ENCODE results near the gene TTLL4. TPM values are rescaled to one million over a fixed set of nuclear protein-coding genes. Genes with fewer than 3 reads are reported as not detected.

Gene TTLL4
- total and polyA plus RNA-seq, 4 donors: 1.9 to 36.3 (median 25.5) TPM

- Histone ChIP-seq H3K4me3 (ENCODE audit: low read length in 2 of 2) (no peak overlapping the region), H3K36me3 (ENCODE audit: control insufficient read depth in 1 of 2, insufficient read depth in 2 of 2, low read length in 1 of 2) (no peaks in the 10 kb centered on the region), H3K27ac (ENCODE audit: low read depth in 1 of 2, low read length in 2 of 2) (no peak overlapping the region), H3K4me1 (ENCODE audit: control insufficient read depth in 1 of 2, insufficient read depth in 2 of 2, low read length in 2 of 2) (no peaks in the 10 kb centered on the region), H3K9me3 (ENCODE audit: control insufficient read depth, low read length) (no peaks in the 10 kb centered on the region), H3K27me3 (ENCODE audit: control insufficient read depth in 1 of 2, insufficient read depth in 2 of 2, low read length in 1 of 2) (no peaks in the 10 kb centered on the region)
- ATAC-seq (ENCODE audit: low FRiP score): no peak
- intact Hi-C loops (cut with DNase I): loop anchor here in 1 of 2 donors (2.0 to 5.0 kb wide), 2 partner anchors 97 to 137 kb away; no protein-coding TSS in a partner anchor
- 84 to 89% methylated on average over 8 of the region's 8 CpGs for WGBS, 2 donors
- DNase-seq: no peak
Observed at GRCh38 chr2:218709908-218710307, 727 bp upstream of the TTLL4 start.

- 35 to 41% methylated on average over 14 of the region's 14 CpGs for WGBS, 2 donors
- peak overlapping the region in 1 of 2 donors; percentile 3 for H3K4me3 ChIP-seq (ENCODE audit: low read length in 2 of 2)
- peak; percentile 12 for ATAC-seq (ENCODE audit: low FRiP score)
- H3K4me1 ChIP-seq (ENCODE audit: control insufficient read depth in 1 of 2, insufficient read depth in 2 of 2, low read length in 2 of 2): no peaks in the 10 kb centered on the region
- H3K27me3 ChIP-seq (ENCODE audit: control insufficient read depth in 1 of 2, insufficient read depth in 2 of 2, low read length in 1 of 2): no peaks in the 10 kb centered on the region
- H3K27ac ChIP-seq (ENCODE audit: low read depth in 1 of 2, low read length in 2 of 2): no peak overlapping the region
- H3K36me3 ChIP-seq (ENCODE audit: control insufficient read depth in 1 of 2, insufficient read depth in 2 of 2, low read length in 1 of 2): no peaks in the 10 kb centered on the region
- intact Hi-C loops (cut with DNase I): loop anchor here in 1 of 2 donors (2.0 to 5.0 kb wide), 2 partner anchors 97 to 136 kb away; no protein-coding TSS in a partner anchor
- no peaks in the 10 kb centered on the region for H3K9me3 ChIP-seq (ENCODE audit: control insufficient read depth, low read length)
- DNase-seq: no peak
Observed at GRCh38 chr2:218710334-218710686, 325 bp upstream of the TTLL4 start.

GRCh38 chr2:218711550-218711929 lies 905 bp downstream of the TTLL4 start:
- intact Hi-C loops (cut with DNase I): loop anchor here (1.0 to 5.0 kb wide), 3 partner anchors 96 to 136 kb away; no protein-coding TSS in a partner anchor
- H3K36me3 ChIP-seq (ENCODE audit: control insufficient read depth in 1 of 2, insufficient read depth in 2 of 2, low read length in 1 of 2): no peaks in the 10 kb centered on the region
- whole genome bisulfite sequencing, 2 donors: 2 to 4% methylated on average over 5 of the region's 5 CpGs

GRCh38 chr2:218713922-218714321 lies 3.3 kb downstream of the TTLL4 start:
- 91 to 95% methylated on average over 2 of the region's 2 CpGs for WGBS, 2 donors
- Histone ChIP-seq H3K27me3 (ENCODE audit: control insufficient read depth in 1 of 2, insufficient read depth in 2 of 2, low read length in 1 of 2) (no peaks in the 10 kb centered on the region), H3K4me3 (ENCODE audit: low read length in 2 of 2) (no peak overlapping the region), H3K4me1 (ENCODE audit: control insufficient read depth in 1 of 2, insufficient read depth in 2 of 2, low read length in 2 of 2) (no peaks in the 10 kb centered on the region), H3K36me3 (ENCODE audit: control insufficient read depth in 1 of 2, insufficient read depth in 2 of 2, low read length in 1 of 2) (no peaks in the 10 kb centered on the region), H3K27ac (ENCODE audit: low read depth in 1 of 2, low read length in 2 of 2) (no peak overlapping the region), H3K9me3 (ENCODE audit: control insufficient read depth, low read length) (no peaks in the 10 kb centered on the region)
- intact Hi-C loops (cut with DNase I): loop anchor here in 1 of 2 donors (5.0 kb wide), 1 partner anchor 93 kb away; no protein-coding TSS in a partner anchor
- ATAC-seq (ENCODE audit: low FRiP score) (no peak), DNase-seq (no peak)

More at GRCh38 chr2:218711550-218711929, 905 bp downstream of the TTLL4 start:
- no peak overlapping the region for H3K27ac ChIP-seq (ENCODE audit: low read depth in 1 of 2, low read length in 2 of 2)
- H3K9me3 ChIP-seq (ENCODE audit: control insufficient read depth, low read length): no peaks in the 10 kb centered on the region
- no peaks in the 10 kb centered on the region for H3K27me3 ChIP-seq (ENCODE audit: control insufficient read depth in 1 of 2, insufficient read depth in 2 of 2, low read length in 1 of 2)
- DNase-seq: no peak
- H3K4me1 ChIP-seq (ENCODE audit: control insufficient read depth in 1 of 2, insufficient read depth in 2 of 2, low read length in 2 of 2): no peaks in the 10 kb centered on the region
- peak overlapping the region; percentile 13 to 45 for H3K4me3 ChIP-seq (ENCODE audit: low read length in 2 of 2)
- ATAC-seq (ENCODE audit: low FRiP score): no peak

GRCh38 chr2:218716070-218716469 lies 5.4 kb downstream of the TTLL4 start:
- no peak for ATAC-seq (ENCODE audit: low FRiP score)
- Histone ChIP-seq H3K27ac (ENCODE audit: low read depth in 1 of 2, low read length in 2 of 2) (no peak overlapping the region), H3K4me1 (ENCODE audit: control insufficient read depth in 1 of 2, insufficient read depth in 2 of 2, low read length in 2 of 2) (no peaks in the 10 kb centered on the region), H3K9me3 (ENCODE audit: control insufficient read depth, low read length) (no peaks in the 10 kb centered on the region), H3K36me3 (ENCODE audit: control insufficient read depth in 1 of 2, insufficient read depth in 2 of 2, low read length in 1 of 2) (no peaks in the 10 kb centered on the region), H3K27me3 (ENCODE audit: control insufficient read depth in 1 of 2, insufficient read depth in 2 of 2, low read length in 1 of 2) (no peaks in the 10 kb centered on the region), H3K4me3 (ENCODE audit: low read length in 2 of 2) (no peak overlapping the region)
- 8 to 10% methylated on average over 4 of the region's 4 CpGs for WGBS, 2 donors
- DNase-seq: no peak
- intact Hi-C loops (cut with DNase I): loop anchor here in 1 of 2 donors (5.0 kb wide), 1 partner anchor 116 kb away; the partner anchor contains the start of gene PRKAG3

GRCh38 chr2:218717262-218717661 lies 6.6 kb downstream of the TTLL4 start:
- Histone ChIP-seq H3K4me3 (ENCODE audit: low read length in 2 of 2) (no peak overlapping the region), H3K36me3 (ENCODE audit: control insufficient read depth in 1 of 2, insufficient read depth in 2 of 2, low read length in 1 of 2) (no peaks in the 10 kb centered on the region), H3K27ac (ENCODE audit: low read depth in 1 of 2, low read length in 2 of 2) (no peak overlapping the region), H3K9me3 (ENCODE audit: control insufficient read depth, low read length) (no peaks in the 10 kb centered on the region), H3K4me1 (ENCODE audit: control insufficient read depth in 1 of 2, insufficient read depth in 2 of 2, low read length in 2 of 2) (no peaks in the 10 kb centered on the region), H3K27me3 (ENCODE audit: control insufficient read depth in 1 of 2, insufficient read depth in 2 of 2, low read length in 1 of 2) (no peaks in the 10 kb centered on the region)
- ATAC-seq (ENCODE audit: low FRiP score) (no peak), DNase-seq (no peak)
- WGBS, 2 donors: 72 to 73% methylated on average over 3 of the region's 3 CpGs
- intact Hi-C loops (cut with DNase I): loop anchor here in 1 of 2 donors (5.0 kb wide), 1 partner anchor 115 kb away; the partner anchor contains the start of gene PRKAG3

GRCh38 chr2:218718058-218718457 lies 7.4 kb downstream of the TTLL4 start:
- Histone ChIP-seq H3K36me3 (ENCODE audit: control insufficient read depth in 1 of 2, insufficient read depth in 2 of 2, low read length in 1 of 2) (no peaks in the 10 kb centered on the region), H3K27me3 (ENCODE audit: control insufficient read depth in 1 of 2, insufficient read depth in 2 of 2, low read length in 1 of 2) (no peaks in the 10 kb centered on the region), H3K9me3 (ENCODE audit: control insufficient read depth, low read length) (no peaks in the 10 kb centered on the region), H3K27ac (ENCODE audit: low read depth in 1 of 2, low read length in 2 of 2) (no peak overlapping the region), H3K4me3 (ENCODE audit: low read length in 2 of 2) (no peak overlapping the region), H3K4me1 (ENCODE audit: control insufficient read depth in 1 of 2, insufficient read depth in 2 of 2, low read length in 2 of 2) (peaks cover 0 to 2% of the 10 kb centered on the region in 2 donors)
- no peak for ATAC-seq (ENCODE audit: low FRiP score)
- no peak for DNase-seq
- 92 to 96% methylated on average over 7 of the region's 7 CpGs for WGBS, 2 donors
- intact Hi-C loops (cut with DNase I): loop anchor here in 1 of 2 donors (5.0 kb wide), 1 partner anchor 114 kb away; the partner anchor contains the start of gene PRKAG3

GRCh38 chr2:218719457-218719856 lies 8.8 kb downstream of the TTLL4 start:
- WGBS, 2 donors: 73% methylated on average over 3 of the region's 3 CpGs

More at GRCh38 chr2:218719457-218719856, 8.8 kb downstream of the TTLL4 start:
- H3K4me3 ChIP-seq (ENCODE audit: low read length in 2 of 2): no peak overlapping the region
- H3K9me3 ChIP-seq (ENCODE audit: control insufficient read depth, low read length): no peaks in the 10 kb centered on the region
- ATAC-seq (ENCODE audit: low FRiP score): no peak
- DNase-seq: no peak
- peaks cover 0 to 2% of the 10 kb centered on the region in 2 donors for H3K4me1 ChIP-seq (ENCODE audit: control insufficient read depth in 1 of 2, insufficient read depth in 2 of 2, low read length in 2 of 2)
- H3K27ac ChIP-seq (ENCODE audit: low read depth in 1 of 2, low read length in 2 of 2): no peak overlapping the region
- intact Hi-C loops (cut with DNase I): loop anchor here in 1 of 2 donors (5.0 kb wide), 1 partner anchor 113 kb away; the partner anchor contains the start of gene PRKAG3
- H3K27me3 ChIP-seq (ENCODE audit: control insufficient read depth in 1 of 2, insufficient read depth in 2 of 2, low read length in 1 of 2): no peaks in the 10 kb centered on the region
- no peaks in the 10 kb centered on the region for H3K36me3 ChIP-seq (ENCODE audit: control insufficient read depth in 1 of 2, insufficient read depth in 2 of 2, low read length in 1 of 2)

All from aorta (tissue), 5 donors.